B cell (primary cell): Measurements from ENCODE around the gene ERBB3. TPM values are rescaled to one million over a fixed set of nuclear protein-coding genes. Genes with fewer than 3 reads are reported as not detected.
A peak's percentile ranks its signal among the peaks of the same experiment; 100 is the strongest.

Source experiments
- ATAC-seq: fragments of 200-7000 bp; cut with Tn5 transposase; one replicate; pipeline ENCODE4 v1.10.0; 2021; ENCODE audit warnings: low read depth, mild to moderate bottlenecking, moderate number of reproducible peaks, moderate library complexity
- CTCF ChIA-PET: fragments of 350-600 bp; sonication (Branson Sonifier 250); formaldehyde crosslinking; loops from one replicate; lab custom pipeline; 2021; ENCODE audit warnings: antibody characterized with exemption, inconsistent platforms; lab: Charles Lee
- POLR2A ChIA-PET: fragments of 350-600 bp; sonication (Branson Sonifier 250); formaldehyde crosslinking; loops from one replicate; lab custom pipeline; 2021; ENCODE audit warnings: antibody characterized with exemption; lab: Charles Lee
- DNase-seq: peaks from one replicate; pipeline ENCODE4 v3.0.0; 2013
- H2AFZ ChIP-seq: 2 replicates; pipeline ENCODE4 v1.6.1; 2012; ENCODE audit warnings: mild to moderate bottlenecking, low read depth, low read length; ENCODE audit not compliant: insufficient read depth, poor library complexity, severe bottlenecking
- H3K27ac ChIP-seq, 2 donors: 1 replicate in 1 of 2; 2 replicates in 1 of 2; pipeline ENCODE4 v1.5.1; 2012 to 2013; ENCODE audit warnings: low read length in 2 of 2, mild to moderate bottlenecking in 2 of 2, moderate library complexity in 1 of 2
- H3K27me3 ChIP-seq, 4 experiments: fragments of 200-600 bp in 1 of 4; sonication (generic) in 1 of 4; replicated peaks in 1 of 4; 1 replicate in 2 of 4; 2 replicates in 2 of 4; pipeline versions ENCODE4 v1.6.1 to v1.7.0; 2013 to 2016; ENCODE audit warnings: low read length in 3 of 4, mild to moderate bottlenecking in 2 of 4, mixed read lengths in 1 of 4, moderate library complexity in 1 of 4; ENCODE audit not compliant: insufficient read depth in 4 of 4, control insufficient read depth in 3 of 4; ENCODE audit errors: control extremely low read depth in 1 of 4
- H3K36me3 ChIP-seq, 2 experiments: replicated peaks in 1 of 2; 1 replicate in 1 of 2; 2 replicates in 1 of 2; pipeline versions ENCODE4 v1.6.1 to v1.7.1; 2013; ENCODE audit warnings: low read length in 1 of 2; ENCODE audit not compliant: insufficient read depth in 2 of 2, control insufficient read depth in 1 of 2; ENCODE audit errors: control extremely low read depth in 1 of 2, extremely low read depth in 1 of 2
- H3K4me1 ChIP-seq, 2 donors: fragments of 200-600 bp in 1 of 2; sonication (generic) in 1 of 2; 1 replicate in 1 of 2; 2 replicates in 1 of 2; pipeline versions ENCODE4 v1.5.1 to v1.6.1; 2013 to 2017; ENCODE audit warnings: low read length in 2 of 2; ENCODE audit not compliant: control insufficient read depth in 2 of 2, insufficient read depth in 2 of 2
- H3K4me2 ChIP-seq: replicated peaks from 2 replicates; pipeline ENCODE3; 2012; ENCODE audit warnings: mild to moderate bottlenecking, low read depth, low read length; ENCODE audit not compliant: poor library complexity, severe bottlenecking
- H3K4me3 ChIP-seq, 5 experiments: fragments of 200-600 bp in 1 of 5; sonication (generic) in 1 of 5; 1 replicate in 3 of 5; 2 replicates in 2 of 5; pipeline versions ENCODE4 v1.5.1 to v1.7.0; 2011 to 2016; ENCODE audit warnings: low read length in 4 of 5, mild to moderate bottlenecking in 4 of 5, low read depth in 2 of 5, control low read depth in 1 of 5, moderate library complexity in 1 of 5; ENCODE audit not compliant: insufficient read depth in 1 of 5; ENCODE audit errors: control extremely low read depth in 1 of 5, extremely low read depth in 1 of 5
- H3K79me2 ChIP-seq: fragments of 200-600 bp; sonication (generic); one replicate; pipeline ENCODE4 v1.6.0; 2016; ENCODE audit warnings: low read length; ENCODE audit not compliant: control insufficient read depth, insufficient read depth
- H3K9ac ChIP-seq: fragments of 200-600 bp; sonication (generic); 2 replicates; pipeline ENCODE4 v1.6.1; 2017; ENCODE audit warnings: mild to moderate bottlenecking, low read length, moderate library complexity
- H3K9me3 ChIP-seq, 3 donors: one replicate each; pipeline versions ENCODE4 v1.6.1 to v1.7.1; 2013; ENCODE audit warnings: low read length in 2 of 3; ENCODE audit not compliant: control insufficient read depth in 2 of 3, insufficient read depth in 1 of 3; ENCODE audit errors: control extremely low read depth in 1 of 3
- H4K20me1 ChIP-seq: 2 replicates; pipeline ENCODE4 v1.6.0; 2012; ENCODE audit warnings: mild to moderate bottlenecking, low read length; ENCODE audit not compliant: insufficient read depth, control insufficient read depth, poor library complexity, severe bottlenecking
- H3K27ac Mint-ChIP-seq: one replicate; pipeline ENCODE4 v1.8.0; 2021; ENCODE audit warnings: mixed read lengths
- H3K27me3 Mint-ChIP-seq: one replicate; pipeline ENCODE4 v1.8.0; 2021; ENCODE audit warnings: mixed read lengths
- H3K4me1 Mint-ChIP-seq: one replicate; pipeline ENCODE4 v1.8.0; 2021; ENCODE audit warnings: mixed read lengths
- H3K4me3 Mint-ChIP-seq: one replicate; pipeline ENCODE4 v1.8.0; 2021; ENCODE audit warnings: mixed read lengths
- H3K9me3 Mint-ChIP-seq: one replicate; pipeline ENCODE4 v1.8.0; 2022; ENCODE audit warnings: mixed read lengths; ENCODE audit not compliant: insufficient read depth
- CTCF ChIP-seq: fragments of 200-600 bp; IDR thresholded peaks from one replicate; pipeline ENCODE4 v1.8.0; 2022; ENCODE audit warnings: antibody characterized with exemption, mild to moderate bottlenecking
- EZH2 ChIP-seq: IDR thresholded peaks from 2 replicates; pipeline ENCODE4 v1.6.1; 2012; ENCODE audit warnings: borderline replicate concordance, low read depth, mild to moderate bottlenecking, moderate library complexity, low read length; ENCODE audit not compliant: insufficient read depth, poor library complexity, severe bottlenecking
- WGBS: methylation state at CpG from one replicate; pipeline ENCODE4 v1.1.5; 2013; ENCODE audit warnings: missing lambda C conversion rate; ENCODE audit not compliant: insufficient coverage; 5-methylcytosine and 5-hydroxymethylcytosine counted together
- intact Hi-C: fragments of 100-400 bp; cut with micrococcal nuclease; formaldehyde crosslinking; loops from one replicate; pipeline ENCODE4 v1.10.0; 2022
- polyA plus RNA-seq: library from polyadenylated mRNA; depleted of rRNA; stranded (reverse); fragments of >200 nt; gene quantifications from 2 replicates; pipeline ENCODE4 v1.2.3, GENCODE V29; 2012
- total RNA-seq, 2 donors: library from RNA; stranded (reverse); fragments of 120-200 nt in 1 of 2; gene quantifications; 1 replicate in 1 of 2; 2 replicates in 1 of 2; pipeline versions ENCODE4 v1.2.3 to v1.2.4, GENCODE V29; 2013 to 2022

The ERBB3 gene
- total and polyA plus RNA-seq, 2 donors (not counting 1 experiment from before 2014, with no cell fraction given): 0.10 TPM; not detected in 1

- H2AFZ ChIP-seq: no peak overlapping the region
- no peak overlapping the region for H3K9ac ChIP-seq
- Mint-ChIP-seq H3K9me3 (no peaks in the 10 kb centered on the region), H3K27ac (peak overlapping the region; percentile 98), H3K4me3 (peak overlapping the region; percentile 58), H3K27me3 (no peaks in the 10 kb centered on the region), H3K4me1 (peaks cover 31% of the 10 kb centered on the region)
- no peak for ATAC-seq
- H3K4me3 ChIP-seq: no peak overlapping the region
- H3K79me2 ChIP-seq: peaks cover 41% of the 10 kb centered on the region
- TF ChIP-seq EZH2 (no peak), CTCF (no peak)
- ChIA-PET CTCF (interaction anchor here (1.5 to 1.6 kb wide), 2 partner anchors 24 to 39 kb away, joined by 5 to 8 read pairs; partner anchors contain the start of gene SMARCC2), POLR2A (interaction anchor here (1.1 to 2.1 kb wide), 2 partner anchors 13 to 22 kb away, joined by 3 to 28 read pairs; partner anchors contain the start of gene ESYT1)
- H4K20me1 ChIP-seq: no peaks in the 10 kb centered on the region
- no peaks in the 10 kb centered on the region for H3K27me3 ChIP-seq
- H3K4me1 ChIP-seq: peaks cover 15 to 20% of the 10 kb centered on the region in 2 donors
- no CpG with 5 or more reads among the region's 3 CpGs for WGBS
- H3K27ac ChIP-seq: no peak overlapping the region
- H3K36me3 ChIP-seq: peaks cover 0 to 3% of the 10 kb centered on the region in 2 experiments
- intact Hi-C loops: loop anchor here (10.0 kb wide), 1 partner anchor 924 kb away; the partner anchor contains the start of gene NEMP1
- H3K9me3 ChIP-seq: no peaks in the 10 kb centered on the region
- no peak for DNase-seq
- no peak overlapping the region for H3K4me2 ChIP-seq
Observed at GRCh38 chr12:56150563-56150962, 70.6 kb downstream of the ERBB3 start.

GRCh38 chr12:56151672-56152131 lies 71.7 kb downstream of the ERBB3 start:
- Histone ChIP-seq H3K36me3 (peaks cover 0 to 3% of the 10 kb centered on the region in 2 experiments), H3K4me3 (peak overlapping the region; percentile 54 to 89 (median 81)), H3K27me3 (no peaks in the 10 kb centered on the region), H3K27ac (peak overlapping the region; percentile 74 to 88), H2AFZ (peak overlapping the region; percentile 94), H4K20me1 (no peaks in the 10 kb centered on the region), H3K4me1 (peaks cover 15 to 22% of the 10 kb centered on the region in 2 donors), H3K4me2 (peak overlapping the region; percentile 89), H3K9me3 (no peaks in the 10 kb centered on the region), H3K79me2 (peaks cover 52% of the 10 kb centered on the region), H3K9ac (peak overlapping the region; percentile 88)
- WGBS: 7% methylated on average over 12 of the region's 12 CpGs
- H3K9me3 Mint-ChIP-seq: no peaks in the 10 kb centered on the region
- ATAC-seq: peak; percentile 53
- peak; percentile 69 for DNase-seq
- H3K4me1 Mint-ChIP-seq: peaks cover 33% of the 10 kb centered on the region
- CTCF ChIA-PET: interaction anchor here (0.9 to 1.4 kb wide), 5 partner anchors 22 to 37 kb away, joined by 5 to 11 read pairs (median 9); partner anchors contain the start of genes ESYT1, SMARCC2 and ZC3H10
- no peaks in the 10 kb centered on the region for H3K27me3 Mint-ChIP-seq
- peak overlapping the region; percentile 98 for H3K27ac Mint-ChIP-seq
- TF ChIP-seq EZH2 (no peak), CTCF (peak; percentile 74)
- peak overlapping the region; percentile 94 for H3K4me3 Mint-ChIP-seq
- POLR2A ChIA-PET: interaction anchor here (0.5 to 2.1 kb wide), 11 partner anchors 12 to 411 kb away, joined by 3 to 28 read pairs (median 3); partner anchors contain the start of genes COQ10A, ESYT1, IL23A and PA2G4
- intact Hi-C loops: loop anchor here (1.0 to 10.0 kb wide), 3 partner anchors 25 to 923 kb away; partner anchors contain the start of genes NEMP1 and PA2G4
